RCC 7860 (cell line): ENCODE measurements around the gene NEBL.

Source experiments
- DNase-seq: peaks from one replicate; pipeline ENCODE4 v3.0.0-alpha.2; 2015; ENCODE audit warnings: low spot score
- FAIRE-seq: peaks from 2 replicates; lab custom pipeline; 2012; peaks lifted over from hg19 to GRCh38; lab: Jason Lieb, UNC

NEBL gene

DNA sequence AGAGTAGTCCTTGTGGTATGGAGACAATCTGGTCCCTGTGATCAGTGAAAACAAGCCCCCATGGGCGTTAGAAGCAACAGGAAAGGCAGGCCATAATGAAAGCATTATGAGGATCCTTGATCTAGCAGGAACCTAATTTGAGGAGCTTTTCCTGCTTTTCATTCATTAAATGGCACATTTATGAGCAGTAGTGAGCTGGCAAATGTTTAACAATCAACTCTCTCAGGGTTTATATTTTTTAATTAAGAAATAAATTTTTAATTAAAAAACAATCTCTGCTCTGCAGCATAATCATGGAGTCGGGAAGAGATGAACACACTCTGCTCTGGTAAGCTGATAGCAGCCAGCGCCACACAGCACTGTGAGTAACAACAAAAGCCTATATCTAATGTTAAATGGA is 11.3 kb upstream of the NEBL start:
- DNase-seq, result no peak
- no peak for FAIRE-seq

DNA sequence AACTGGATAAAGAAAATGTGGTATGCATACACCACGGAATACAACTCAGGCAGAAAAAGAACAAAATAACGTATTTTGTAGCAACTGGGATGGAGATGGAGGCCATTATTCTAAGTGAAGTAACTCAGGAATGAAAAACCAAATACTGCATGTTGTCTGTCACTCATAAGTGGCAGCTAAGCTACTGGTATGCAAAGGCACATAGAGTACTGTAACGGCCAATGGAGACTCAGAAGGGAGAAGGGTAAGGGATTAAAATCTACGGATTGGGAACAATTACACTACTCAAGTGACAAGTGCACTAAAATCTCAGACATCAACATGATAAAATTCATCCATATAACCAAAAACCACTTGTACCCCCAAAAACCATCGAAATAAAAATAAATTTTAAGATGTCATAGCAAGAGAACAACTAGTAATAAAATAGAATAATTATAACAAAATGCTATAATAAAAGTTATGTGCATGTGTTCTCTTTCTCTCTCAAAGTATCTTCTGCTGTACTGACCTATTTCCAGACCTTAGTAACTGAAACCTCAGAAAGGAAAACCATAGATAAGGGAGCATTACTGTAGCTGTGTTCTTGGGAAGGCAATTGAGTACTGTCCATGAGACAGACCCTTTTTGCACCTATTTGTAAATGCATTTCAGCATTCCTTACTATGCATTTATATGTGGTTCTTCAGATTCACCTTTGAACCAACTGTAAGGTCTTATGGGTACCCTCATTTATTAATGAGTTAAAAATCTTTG is 6.7 kb upstream of the NEBL start:
- FAIRE-seq (no peak), DNase-seq (no peak)

DNA sequence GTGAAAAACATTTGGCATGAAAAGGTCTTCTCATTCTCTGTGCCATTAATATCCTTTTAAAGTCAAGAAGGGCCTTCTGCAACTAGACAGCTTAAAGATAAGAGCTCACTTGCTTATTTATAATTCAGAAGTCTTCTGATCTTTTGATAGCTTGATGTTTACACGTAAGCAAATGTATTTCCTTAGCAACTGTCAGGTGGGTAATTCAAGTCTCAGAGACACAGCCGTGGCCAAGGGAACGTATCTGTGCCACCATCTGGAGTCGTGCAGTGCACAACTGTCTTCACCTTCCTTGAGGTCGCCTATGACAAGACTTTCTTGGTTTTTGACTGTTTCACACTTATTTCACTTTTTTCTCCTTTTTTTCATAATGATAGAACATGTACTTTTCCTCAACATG is 4.0 kb upstream of the NEBL start:
- no peak for DNase-seq
- no peak for FAIRE-seq

- no peak for FAIRE-seq
- DNase-seq, result no peak
Measured at GRCh38 chr10:20898866-20899535, 1.9 kb upstream of the NEBL start.

DNA sequence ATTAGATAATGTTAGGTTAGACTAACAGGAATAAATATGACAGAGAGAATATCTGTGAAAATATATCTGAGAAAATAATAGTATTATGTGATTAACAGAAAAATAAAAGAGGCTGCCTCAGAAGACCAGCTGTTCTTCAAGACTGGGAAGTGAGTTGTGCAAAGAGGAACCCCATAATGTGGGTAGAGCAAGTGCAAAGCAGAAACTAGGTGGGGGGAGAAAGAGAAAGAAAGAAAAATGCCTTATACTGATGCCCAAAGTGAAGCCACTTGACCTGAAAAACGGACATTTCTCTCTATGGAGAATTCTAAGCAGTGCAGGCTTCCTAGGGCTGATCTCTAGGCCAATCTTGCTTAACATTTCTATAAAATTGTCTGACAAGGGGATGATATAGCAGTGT is 3.8 kb downstream of the NEBL start:
- DNase-seq, result no peak
- no peak for FAIRE-seq

DNA sequence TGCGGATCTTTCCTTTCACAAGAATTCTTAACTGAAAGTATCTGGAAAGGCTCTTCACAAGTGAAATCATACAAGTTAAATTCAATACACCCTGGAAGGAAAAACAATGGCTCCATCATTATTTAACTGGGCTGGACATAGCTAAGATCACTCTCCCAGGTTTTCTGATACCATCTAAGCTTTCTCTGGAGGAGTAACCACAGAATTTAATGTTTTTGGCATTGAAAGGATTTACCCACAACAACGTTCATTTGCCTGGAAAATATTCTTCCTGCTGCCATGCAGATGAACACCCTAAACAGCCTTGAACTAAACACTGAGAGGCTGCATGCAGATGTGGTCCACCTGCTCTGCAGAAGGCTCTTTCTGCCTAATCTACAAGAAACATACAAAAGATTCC is 4.3 kb downstream of the NEBL start:
- no peak for DNase-seq
- no peak for FAIRE-seq

DNA sequence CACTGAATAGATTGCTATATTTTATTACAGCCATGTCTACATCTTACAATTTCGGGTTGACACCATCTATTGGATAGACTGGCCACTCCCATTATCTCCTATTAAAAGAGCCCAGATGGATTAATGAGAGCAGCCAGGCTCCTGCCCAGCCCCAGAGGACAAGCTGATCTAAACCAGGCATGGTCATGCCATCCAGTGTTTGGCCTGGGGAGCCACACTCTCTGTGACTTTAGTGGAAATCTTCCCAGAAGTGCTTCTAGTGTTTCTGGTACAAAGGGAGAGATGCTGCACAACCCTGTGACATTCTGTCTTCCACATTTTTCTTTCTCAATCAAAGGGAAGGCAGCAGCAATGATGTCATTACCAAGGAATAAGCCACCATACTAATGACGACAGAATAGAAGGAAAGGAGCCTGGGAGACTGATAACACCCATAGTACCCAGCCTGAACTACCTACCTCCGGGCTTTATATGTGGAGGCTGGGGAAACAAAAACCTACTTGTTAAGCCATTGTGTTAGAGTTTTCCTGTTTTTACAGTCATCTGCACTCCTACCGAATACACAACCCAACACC is 5.0 kb downstream of the NEBL start:
- FAIRE-seq (no peak), DNase-seq (no peak)

GRCh38 chr10:20891338-20891714 is 5.8 kb downstream of the NEBL start:
- FAIRE-seq, result peak; percentile 87

GRCh38 chr10:20890491-20891337 is 6.4 kb downstream of the NEBL start:
- DNase-seq (peak; percentile 40), FAIRE-seq (no peak)

More at GRCh38 chr10:20891338-20891714, 5.8 kb downstream of the NEBL start:
- DNase-seq, result peak; percentile 62

- FAIRE-seq (no peak), DNase-seq (no peak)
Measured at GRCh38 chr10:20890009-20890408, 7.1 kb downstream of the NEBL start.

DNA sequence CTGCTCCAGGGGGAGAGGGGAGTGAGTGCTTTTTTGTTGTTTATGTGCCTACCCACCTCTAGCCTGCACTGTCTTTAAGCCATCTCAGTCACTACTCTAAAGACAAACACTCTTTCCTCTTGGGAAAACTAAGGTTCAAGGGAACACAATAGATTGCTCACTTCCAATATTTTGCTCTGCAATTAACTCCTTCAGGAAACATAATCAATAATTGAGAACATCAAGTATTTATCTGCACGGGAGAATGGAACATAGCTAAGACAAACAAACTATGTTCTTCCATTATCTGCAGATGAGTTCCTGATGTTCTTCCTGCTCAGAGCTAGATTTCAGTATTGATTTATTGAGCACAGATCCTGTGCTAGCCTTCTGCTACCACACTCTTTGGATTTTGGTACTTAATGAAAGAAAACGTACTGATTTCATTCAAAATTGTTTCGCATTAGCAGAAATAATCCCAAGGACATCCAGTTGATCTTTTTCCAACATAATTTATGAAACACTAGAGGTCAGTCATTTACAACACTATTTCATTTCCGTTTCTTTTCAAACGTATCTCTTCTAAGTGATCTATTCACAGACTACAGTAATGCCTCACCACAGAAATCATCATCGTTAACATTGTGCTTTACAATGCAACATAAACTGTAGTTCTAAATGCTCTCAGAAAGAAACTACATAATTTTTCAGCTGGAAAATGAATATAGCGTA is 8.3 kb downstream of the NEBL start:
- DNase-seq, result no peak
- FAIRE-seq, result no peak

DNA sequence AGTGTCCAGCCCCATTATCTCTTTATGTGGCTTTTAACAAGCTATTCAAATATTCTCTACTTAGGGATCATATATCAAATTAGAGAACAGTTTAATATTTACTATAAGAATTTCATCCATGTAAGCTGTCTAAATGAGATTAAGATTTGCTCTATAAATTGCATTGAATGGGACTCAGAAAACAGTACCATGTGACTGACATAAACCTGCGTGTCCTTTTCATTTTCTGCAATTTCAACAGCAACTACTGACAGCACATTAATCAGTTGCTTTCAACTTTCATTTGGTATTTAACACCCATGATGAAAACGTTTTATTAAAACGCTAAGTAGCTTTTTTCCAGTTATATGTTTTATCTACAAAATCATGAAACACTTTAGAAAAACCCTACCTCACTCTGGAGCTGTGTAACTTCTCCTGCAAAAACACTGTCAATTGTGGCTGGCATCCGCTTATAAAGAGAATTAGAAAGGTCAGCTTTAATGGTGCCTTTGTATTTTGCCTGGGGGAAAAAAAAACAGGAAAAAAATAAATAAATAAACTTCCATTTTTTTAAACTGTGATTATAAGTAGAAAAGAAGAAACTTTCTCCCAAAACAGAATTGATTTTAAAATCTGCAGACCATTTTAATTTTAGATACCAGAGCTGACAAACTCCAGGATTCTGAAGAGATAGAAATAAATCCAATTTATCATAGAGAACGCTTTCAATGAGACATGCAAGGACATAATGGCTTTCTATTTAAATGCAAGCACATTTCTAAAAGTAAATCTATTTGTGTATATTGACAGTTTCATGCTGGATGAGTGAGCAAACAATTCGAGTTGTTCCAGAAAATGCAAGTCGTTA is 9.2 kb downstream of the NEBL start:
- DNase-seq, result no peak
- no peak for FAIRE-seq

- FAIRE-seq, result peak; percentile 84
- peak; percentile 56 for DNase-seq
Measured at GRCh38 chr10:20885678-20886077, 11.4 kb downstream of the NEBL start.

DNA sequence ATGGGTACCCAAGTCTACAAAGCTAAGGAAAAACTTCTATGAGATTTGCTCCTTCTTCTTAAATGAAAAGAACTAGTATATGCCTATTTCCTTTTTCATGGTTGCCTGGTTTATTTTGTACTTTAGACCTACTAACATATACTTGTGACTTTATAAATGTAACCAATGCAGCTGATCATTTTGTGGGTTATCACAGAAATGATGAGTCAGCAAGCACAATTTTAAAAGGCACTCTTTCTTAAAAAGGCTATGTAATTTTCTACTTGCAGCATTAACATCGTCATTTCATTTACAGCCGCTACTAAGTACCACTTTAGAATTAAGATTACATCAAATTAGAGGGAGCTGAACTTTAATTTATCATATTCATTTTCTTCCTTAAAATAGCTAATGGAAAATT is 13.6 kb downstream of the NEBL start:
- no peak for FAIRE-seq
- no peak for DNase-seq

DNA sequence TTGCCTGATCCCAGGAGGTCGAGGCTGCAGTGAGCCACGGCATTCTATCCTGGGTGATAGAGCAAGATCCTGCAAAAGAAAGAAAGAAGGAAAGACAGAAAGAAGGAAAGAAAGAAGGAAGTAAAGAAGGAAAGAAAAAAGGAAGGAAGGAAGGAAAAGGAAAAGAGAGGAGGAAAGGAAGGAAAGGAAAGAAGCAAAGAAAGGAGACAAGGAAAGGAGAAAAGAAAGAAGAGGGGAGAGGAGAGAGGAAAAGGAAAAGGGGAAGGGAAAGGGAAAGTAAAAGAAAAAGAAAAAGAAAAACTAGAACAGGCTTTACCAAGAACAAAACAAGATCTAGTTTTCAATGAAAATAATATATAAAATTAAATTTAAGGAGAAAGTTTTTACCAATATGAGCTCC is 15.0 kb downstream of the NEBL start:
- no peak for FAIRE-seq
- DNase-seq, result no peak

- FAIRE-seq (no peak), DNase-seq (no peak)
Measured at GRCh38 chr10:20879136-20879535, 18.0 kb downstream of the NEBL start.

GRCh38 chr10:20877986-20878983 is 18.8 kb downstream of the NEBL start:
- DNase-seq (peak; percentile 43), FAIRE-seq (no peak)

GRCh38 chr10:20877554-20877953 is 19.6 kb downstream of the NEBL start:
- DNase-seq, result no peak
- FAIRE-seq, result no peak

GRCh38 chr10:20874261-20874660 is 22.9 kb downstream of the NEBL start:
- DNase-seq (no peak), FAIRE-seq (no peak)
